WI38 (cell line): ENCODE results near the gene IFRD1.

Source experiments
- H3K4me3 ChIP-seq: 2 replicates; pipeline ENCODE4 v1.5.1; 2011; ENCODE audit warnings: low read depth, mild to moderate bottlenecking, control low read depth, low read length
- TF ChIP-seq, protein P1 (sequence below): IDR thresholded peaks from 2 replicates; pipeline ENCODE4 v1.5.1; 2012; ENCODE audit warnings: low read depth, mild to moderate bottlenecking, control low read depth, low read length

Gene IFRD1

DNA sequence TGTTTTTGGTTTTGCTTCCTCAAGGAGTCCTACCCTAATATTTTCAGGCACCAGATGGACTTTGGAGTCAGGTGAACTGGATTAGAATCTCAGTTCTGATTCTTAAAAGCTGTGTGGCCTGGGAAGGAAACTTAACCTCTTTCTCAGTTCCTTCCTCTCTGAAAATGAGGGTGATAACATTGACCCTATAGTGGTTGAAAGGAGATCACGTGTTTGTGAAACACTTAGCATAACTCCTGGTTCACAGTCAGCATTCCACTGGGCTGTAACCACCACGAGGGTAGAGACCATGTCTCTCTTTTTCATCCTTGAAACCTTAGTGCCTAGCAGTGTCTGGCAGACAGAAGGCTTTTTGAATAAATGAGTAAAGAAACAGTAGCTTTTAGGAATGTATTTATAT lies 47.2 kb downstream of the IFRD1 start:
- H3K4me3 ChIP-seq: no peak overlapping the region
- TF ChIP-seq, protein P1, sequence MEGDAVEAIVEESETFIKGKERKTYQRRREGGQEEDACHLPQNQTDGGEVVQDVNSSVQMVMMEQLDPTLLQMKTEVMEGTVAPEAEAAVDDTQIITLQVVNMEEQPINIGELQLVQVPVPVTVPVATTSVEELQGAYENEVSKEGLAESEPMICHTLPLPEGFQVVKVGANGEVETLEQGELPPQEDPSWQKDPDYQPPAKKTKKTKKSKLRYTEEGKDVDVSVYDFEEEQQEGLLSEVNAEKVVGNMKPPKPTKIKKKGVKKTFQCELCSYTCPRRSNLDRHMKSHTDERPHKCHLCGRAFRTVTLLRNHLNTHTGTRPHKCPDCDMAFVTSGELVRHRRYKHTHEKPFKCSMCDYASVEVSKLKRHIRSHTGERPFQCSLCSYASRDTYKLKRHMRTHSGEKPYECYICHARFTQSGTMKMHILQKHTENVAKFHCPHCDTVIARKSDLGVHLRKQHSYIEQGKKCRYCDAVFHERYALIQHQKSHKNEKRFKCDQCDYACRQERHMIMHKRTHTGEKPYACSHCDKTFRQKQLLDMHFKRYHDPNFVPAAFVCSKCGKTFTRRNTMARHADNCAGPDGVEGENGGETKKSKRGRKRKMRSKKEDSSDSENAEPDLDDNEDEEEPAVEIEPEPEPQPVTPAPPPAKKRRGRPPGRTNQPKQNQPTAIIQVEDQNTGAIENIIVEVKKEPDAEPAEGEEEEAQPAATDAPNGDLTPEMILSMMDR: no peak

DNA sequence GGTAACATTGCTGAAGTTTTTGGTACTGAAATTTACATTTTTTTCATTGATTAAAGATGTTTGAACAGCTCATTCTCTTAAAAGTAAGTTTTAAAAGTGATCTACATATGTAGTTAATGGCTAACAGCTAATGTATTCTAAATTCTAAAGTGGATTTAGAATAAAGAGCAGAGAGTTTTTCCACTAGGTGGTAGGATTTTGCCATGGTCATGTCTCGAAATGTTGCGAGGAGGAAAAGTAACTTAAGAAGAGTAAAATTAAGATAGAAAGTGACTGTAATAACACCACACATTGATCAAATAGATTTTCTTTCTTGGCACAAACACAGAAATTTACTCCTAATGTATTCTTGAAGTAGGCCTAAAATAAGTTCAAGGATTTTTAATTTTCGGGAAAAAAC lies 50.4 kb downstream of the IFRD1 start:
- TF ChIP-seq, protein P1: no peak
- no peak overlapping the region for H3K4me3 ChIP-seq

DNA sequence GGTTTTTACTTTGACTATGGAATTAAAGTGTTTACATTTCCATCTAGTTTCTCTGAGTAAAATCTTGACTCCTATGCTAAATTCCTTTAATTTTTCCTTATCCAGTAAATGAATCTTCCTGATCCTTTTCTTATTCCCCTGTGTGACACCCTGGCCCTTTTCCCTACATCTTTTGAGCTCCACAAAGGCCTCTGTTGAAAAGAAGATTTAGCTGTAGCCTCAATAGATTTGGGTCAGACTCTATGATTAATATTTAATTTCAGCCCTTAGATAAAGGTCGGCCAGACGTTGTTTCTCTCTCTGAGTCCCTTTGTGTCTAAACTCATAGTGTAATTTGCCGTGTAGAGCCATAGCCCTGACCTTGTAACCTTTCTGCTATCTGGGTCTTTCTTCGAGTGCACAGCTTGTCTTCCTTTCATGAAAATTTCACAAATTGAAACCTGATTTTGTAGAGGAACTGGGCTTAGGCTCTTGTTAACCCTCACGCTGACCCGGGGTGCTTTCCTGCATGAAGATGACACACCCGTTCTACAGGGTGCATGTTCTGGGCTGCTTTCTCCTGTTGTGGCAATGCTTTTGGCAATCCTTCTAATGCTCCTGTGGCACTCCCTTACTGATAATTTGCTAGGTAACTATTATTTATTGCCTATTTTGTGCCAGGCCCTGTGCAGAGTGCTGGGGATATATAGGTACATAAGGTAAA lies 51.7 kb downstream of the IFRD1 start:
- TF ChIP-seq, protein P1: no peak
- no peak overlapping the region for H3K4me3 ChIP-seq

DNA sequence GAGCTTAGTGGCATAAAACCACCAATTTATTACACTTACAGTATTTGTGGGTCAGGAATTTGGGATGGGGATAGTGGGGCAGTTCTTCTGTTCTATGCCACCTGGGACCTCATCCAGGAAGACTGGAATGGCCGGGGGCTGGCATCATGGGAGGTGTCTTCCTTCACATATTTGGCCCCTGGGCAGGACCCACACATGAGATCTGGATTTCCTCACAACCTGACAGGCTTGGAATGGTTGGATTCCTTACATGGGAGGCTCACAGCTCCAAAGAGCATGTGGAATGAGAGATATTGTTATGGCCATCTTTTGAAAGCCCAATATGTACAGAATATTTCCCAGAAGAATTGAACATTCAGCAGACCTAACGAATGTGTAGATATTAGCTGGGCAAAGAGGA lies 52.4 kb downstream of the IFRD1 start:
- H3K4me3 ChIP-seq: no peak overlapping the region
- TF ChIP-seq, protein P1: no peak

DNA sequence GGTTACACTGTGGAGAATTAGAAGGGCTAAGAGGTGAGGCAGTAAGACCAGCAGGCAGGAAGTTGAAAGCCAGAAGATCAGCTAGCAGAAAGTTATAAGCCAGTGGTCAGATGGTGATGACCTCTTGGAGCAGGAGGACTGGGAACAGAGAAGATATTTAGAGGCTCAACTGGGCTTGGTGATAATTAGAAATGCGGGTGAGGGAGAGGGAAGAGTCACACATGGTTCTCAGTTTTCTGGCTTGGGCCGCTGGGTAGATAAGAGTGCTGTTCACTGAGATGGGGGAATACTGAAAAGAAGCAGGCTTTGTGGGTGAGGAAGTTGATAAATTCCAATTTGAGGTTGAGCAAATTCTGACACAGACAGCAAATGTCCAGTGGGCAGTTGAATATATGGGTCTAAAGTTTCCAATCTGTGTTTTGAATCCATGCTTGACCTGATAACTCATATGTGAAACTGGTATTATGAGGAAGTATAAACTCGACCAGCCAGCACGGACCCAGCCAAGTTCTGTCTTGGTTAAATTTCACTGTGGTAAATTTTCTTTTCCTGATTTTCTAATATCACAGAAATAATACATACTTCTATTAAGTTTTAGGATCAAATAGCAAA lies 53.2 kb downstream of the IFRD1 start:
- no peak overlapping the region for H3K4me3 ChIP-seq

DNA sequence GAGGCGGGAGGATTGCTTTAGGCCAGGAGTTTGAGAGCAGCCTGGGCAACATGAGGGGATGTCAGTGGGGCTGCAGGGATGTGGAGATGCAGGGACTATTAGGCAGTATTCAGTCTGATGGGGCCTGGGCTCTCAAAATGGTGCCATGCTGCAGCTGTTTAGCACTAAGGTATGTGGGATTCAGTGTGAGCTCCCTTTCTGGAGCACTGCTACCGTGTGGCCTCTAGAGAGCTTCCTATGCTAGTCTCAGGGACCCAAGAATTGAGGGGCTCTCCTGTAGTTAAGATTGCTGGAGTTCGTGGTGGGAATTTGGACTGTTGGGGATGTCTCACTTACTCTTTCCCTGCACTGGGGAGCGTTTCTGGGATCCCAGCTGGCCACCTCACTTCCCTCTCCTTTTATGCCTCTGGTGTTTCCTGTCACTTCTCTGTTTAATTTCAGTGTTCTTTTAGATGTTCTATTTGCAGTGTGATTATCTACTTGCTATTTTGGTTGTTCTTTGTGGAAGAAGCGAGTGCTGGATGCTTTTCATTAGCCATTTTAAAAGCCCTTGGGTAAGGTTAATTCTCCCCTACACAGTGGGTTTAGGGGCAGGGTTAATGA lies 53.9 kb downstream of the IFRD1 start:
- TF ChIP-seq, protein P1: no peak
- H3K4me3 ChIP-seq: no peak overlapping the region

More for the DNA sequence above, 53.2 kb downstream of the IFRD1 start:
- TF ChIP-seq, protein P1: no peak

DNA sequence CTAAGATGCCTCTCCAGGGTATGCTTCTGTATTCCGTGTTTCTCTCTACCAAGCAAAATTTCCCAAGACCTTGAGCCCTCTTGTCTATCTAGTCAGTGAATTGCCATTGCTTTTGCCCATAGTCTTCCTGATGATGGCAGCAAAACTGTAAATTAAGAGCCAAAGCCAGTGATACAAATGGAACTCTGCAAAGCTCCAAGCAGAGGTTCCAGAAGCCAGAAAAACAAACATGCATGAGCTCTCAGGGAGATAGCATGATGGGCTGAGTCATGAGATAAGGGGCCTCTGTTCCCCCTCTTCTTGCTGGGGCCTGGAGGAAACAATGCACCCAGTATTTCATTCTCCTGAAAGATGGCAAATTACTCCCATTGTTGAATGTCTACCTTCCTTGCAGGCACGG lies 55.2 kb downstream of the IFRD1 start:
- TF ChIP-seq, protein P1: no peak
- no peak overlapping the region for H3K4me3 ChIP-seq
